ENCODE results near the gene ETFA. TPM values are rescaled to one million over a fixed set of nuclear protein-coding genes. Genes with fewer than 3 reads are reported as not detected.

The ETFA gene
- total RNA-seq, 2 donors from 2014 or later, result 37.0 to 68.2 TPM

GRCh38 chr15:76229266-76229665, 82.0 kb downstream of the ETFA start:
- no peak for ATAC-seq
- peaks cover 3% of the 10 kb centered on the region for H3K36me3 Mint-ChIP-seq (ENCODE audit: low read depth)
- H3K4me1 Mint-ChIP-seq, result no peaks in the 10 kb centered on the region
- H3K27ac Mint-ChIP-seq, result no peak overlapping the region
- no peaks in the 10 kb centered on the region for H3K9me3 ChIP-seq (ENCODE audit: control insufficient read depth, low read length, poor library complexity, severe bottlenecking)
- H3K27me3 Mint-ChIP-seq, result no peaks in the 10 kb centered on the region
- H3K4me3 Mint-ChIP-seq, result no peak overlapping the region
- DNase-seq, result no peak

DNA sequence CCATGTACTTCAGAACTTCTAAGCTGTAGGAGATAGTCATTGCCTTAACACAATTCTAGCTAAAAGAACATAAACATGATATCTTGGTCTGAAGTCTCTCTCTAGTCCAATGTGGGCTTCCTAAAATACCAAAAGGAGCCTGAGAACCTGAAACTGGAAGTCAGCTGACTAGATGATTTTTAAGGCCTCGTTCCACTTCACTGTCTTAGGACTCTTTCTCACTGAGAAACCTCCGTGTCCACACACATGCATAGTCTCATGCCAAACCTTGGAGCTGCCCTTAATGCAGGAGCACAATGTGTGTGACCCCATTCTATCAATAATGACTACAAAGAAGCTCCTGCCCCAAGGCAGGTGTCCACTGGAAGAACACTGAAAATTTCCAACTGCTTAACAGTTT, 87.7 kb downstream of the ETFA start:
- Mint-ChIP-seq H3K4me3 (no peak overlapping the region), H3K27ac (no peak overlapping the region), H3K4me1 (peaks cover 8% of the 10 kb centered on the region), H3K27me3 (no peaks in the 10 kb centered on the region), H3K36me3 (ENCODE audit: low read depth) (peaks cover 2% of the 10 kb centered on the region)
- DNase-seq, result no peak
- ATAC-seq, result no peak
- no peaks in the 10 kb centered on the region for H3K9me3 ChIP-seq (ENCODE audit: control insufficient read depth, low read length, poor library complexity, severe bottlenecking)

- no peaks in the 10 kb centered on the region for H3K9me3 ChIP-seq (ENCODE audit: control insufficient read depth, low read length, poor library complexity, severe bottlenecking)
- Mint-ChIP-seq H3K36me3 (ENCODE audit: low read depth) (peaks cover 3% of the 10 kb centered on the region), H3K27me3 (no peaks in the 10 kb centered on the region), H3K4me3 (no peak overlapping the region), H3K4me1 (peaks cover 10% of the 10 kb centered on the region), H3K27ac (no peak overlapping the region)
- DNase-seq, result no peak
- ATAC-seq, result no peak
Measured at GRCh38 chr15:76222159-76222558, 89.1 kb downstream of the ETFA start.

DNA sequence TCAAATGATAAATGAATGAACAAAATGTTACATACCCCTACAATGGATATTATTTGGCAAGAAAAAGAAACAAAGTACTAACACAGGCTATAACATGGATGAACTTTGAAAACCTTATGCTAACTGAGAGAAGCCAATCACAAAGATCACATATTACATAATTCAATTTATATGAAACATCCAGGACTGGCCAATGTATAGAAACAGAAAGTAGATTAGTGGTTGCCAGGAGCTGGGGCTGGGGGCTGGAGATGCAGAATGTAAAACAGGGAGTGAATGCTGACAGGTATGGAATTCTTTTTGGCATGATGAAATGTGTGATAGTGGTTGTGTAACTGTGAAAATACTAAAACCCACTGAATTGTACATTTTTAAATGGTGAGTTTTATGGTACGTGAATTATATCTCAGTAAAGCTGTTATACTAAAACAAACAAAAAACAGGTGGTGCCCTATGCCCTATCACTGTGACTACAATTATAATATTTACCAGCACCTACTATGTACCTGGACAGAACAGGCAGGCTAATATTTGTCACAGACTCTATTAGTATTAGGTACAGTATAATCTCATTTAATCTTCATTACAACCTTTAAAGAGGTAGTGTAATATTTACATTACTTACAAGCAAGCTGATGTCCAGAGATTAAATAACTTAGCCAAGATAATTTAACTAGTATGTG, 90.0 kb downstream of the ETFA start:
- Mint-ChIP-seq H3K27ac (no peak overlapping the region), H3K4me1 (peaks cover 12% of the 10 kb centered on the region), H3K36me3 (ENCODE audit: low read depth) (peaks cover 5% of the 10 kb centered on the region), H3K27me3 (no peaks in the 10 kb centered on the region), H3K4me3 (no peak overlapping the region)
- H3K9me3 ChIP-seq (ENCODE audit: control insufficient read depth, low read length, poor library complexity, severe bottlenecking), result no peaks in the 10 kb centered on the region
- no peak for DNase-seq
- ATAC-seq, result no peak

DNA sequence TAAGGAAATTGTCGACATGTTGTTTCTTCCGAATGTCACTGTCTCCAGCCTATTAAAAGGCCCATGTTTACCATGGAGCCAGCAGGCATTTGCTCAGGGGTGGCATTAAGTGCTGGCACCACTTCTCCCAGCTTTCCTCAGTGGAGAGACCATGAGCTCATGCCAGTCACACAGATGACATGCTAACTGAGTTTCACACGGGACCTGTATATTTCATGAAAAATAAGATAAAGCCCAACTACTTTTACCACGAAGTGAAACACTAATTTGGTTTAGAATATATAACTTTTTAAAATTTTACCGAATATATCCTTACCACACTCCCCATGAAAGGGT, 93.4 kb downstream of the ETFA start:
- DNase-seq (no peak), ATAC-seq (no peak)
- no peaks in the 10 kb centered on the region for H3K9me3 ChIP-seq (ENCODE audit: control insufficient read depth, low read length, poor library complexity, severe bottlenecking)
- no peaks in the 10 kb centered on the region for H3K27me3 Mint-ChIP-seq
- peaks cover 17% of the 10 kb centered on the region for H3K4me1 Mint-ChIP-seq
- no peak overlapping the region for H3K4me3 Mint-ChIP-seq
- H3K27ac Mint-ChIP-seq, result no peak overlapping the region
- H3K36me3 Mint-ChIP-seq (ENCODE audit: low read depth), result peaks cover 15% of the 10 kb centered on the region

GRCh38 chr15:76217029-76217881, 94.0 kb downstream of the ETFA start:
- DNase-seq, result no peak
- peaks cover 17% of the 10 kb centered on the region for H3K4me1 Mint-ChIP-seq
- no peak overlapping the region for H3K4me3 Mint-ChIP-seq
- no peak for ATAC-seq
- no peaks in the 10 kb centered on the region for H3K9me3 ChIP-seq (ENCODE audit: control insufficient read depth, low read length, poor library complexity, severe bottlenecking)
- no peaks in the 10 kb centered on the region for H3K27me3 Mint-ChIP-seq
- peaks cover 15% of the 10 kb centered on the region for H3K36me3 Mint-ChIP-seq (ENCODE audit: low read depth)
- no peak overlapping the region for H3K27ac Mint-ChIP-seq

DNA sequence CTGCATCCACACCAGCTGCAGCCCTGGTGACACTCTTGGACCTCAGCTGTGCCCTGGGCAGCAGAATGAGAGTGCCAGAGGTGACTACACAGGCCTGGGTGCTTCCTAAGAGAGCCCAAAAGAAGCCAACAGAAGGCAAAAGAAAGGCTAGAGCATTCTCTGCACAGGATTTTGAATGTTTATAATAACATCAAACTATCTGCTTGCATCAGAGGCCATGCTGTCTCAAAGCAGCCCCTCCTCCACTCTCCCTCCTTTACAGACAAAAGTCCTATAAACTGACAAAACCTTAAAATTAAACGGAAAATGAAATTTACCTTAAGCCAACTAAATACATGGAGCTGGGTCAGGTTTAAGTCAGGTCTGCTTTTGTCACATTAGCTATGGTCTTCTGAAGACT, 95.6 kb downstream of the ETFA start:
- Mint-ChIP-seq H3K36me3 (ENCODE audit: low read depth) (peaks cover 15% of the 10 kb centered on the region), H3K4me3 (no peak overlapping the region), H3K27me3 (no peaks in the 10 kb centered on the region), H3K27ac (no peak overlapping the region), H3K4me1 (peaks cover 13% of the 10 kb centered on the region)
- H3K9me3 ChIP-seq (ENCODE audit: control insufficient read depth, low read length, poor library complexity, severe bottlenecking), result no peaks in the 10 kb centered on the region
- DNase-seq (no peak), ATAC-seq (no peak)

- Mint-ChIP-seq H3K27ac (no peak overlapping the region), H3K27me3 (no peaks in the 10 kb centered on the region), H3K36me3 (ENCODE audit: low read depth) (peaks cover 5% of the 10 kb centered on the region), H3K4me3 (no peak overlapping the region), H3K4me1 (peaks cover 2% of the 10 kb centered on the region)
- ATAC-seq, result no peak
- DNase-seq, result no peak
- H3K9me3 ChIP-seq (ENCODE audit: control insufficient read depth, low read length, poor library complexity, severe bottlenecking), result no peaks in the 10 kb centered on the region
Measured at GRCh38 chr15:76209942-76210341, 101.3 kb downstream of the ETFA start.

GRCh38 chr15:76209523-76209922, 101.7 kb downstream of the ETFA start:
- Mint-ChIP-seq H3K36me3 (ENCODE audit: low read depth) (peaks cover 5% of the 10 kb centered on the region), H3K4me3 (no peak overlapping the region), H3K4me1 (peaks cover 2% of the 10 kb centered on the region), H3K27ac (no peak overlapping the region), H3K27me3 (no peaks in the 10 kb centered on the region)
- DNase-seq (no peak), ATAC-seq (no peak)
- no peaks in the 10 kb centered on the region for H3K9me3 ChIP-seq (ENCODE audit: control insufficient read depth, low read length, poor library complexity, severe bottlenecking)

GRCh38 chr15:76208786-76209424, 102.4 kb downstream of the ETFA start:
- H3K9me3 ChIP-seq (ENCODE audit: control insufficient read depth, low read length, poor library complexity, severe bottlenecking), result no peaks in the 10 kb centered on the region
- no peak for DNase-seq
- Mint-ChIP-seq H3K27me3 (no peaks in the 10 kb centered on the region), H3K27ac (no peak overlapping the region), H3K4me1 (peaks cover 2% of the 10 kb centered on the region), H3K36me3 (ENCODE audit: low read depth) (peaks cover 5% of the 10 kb centered on the region), H3K4me3 (no peak overlapping the region)
- no peak for ATAC-seq

DNA sequence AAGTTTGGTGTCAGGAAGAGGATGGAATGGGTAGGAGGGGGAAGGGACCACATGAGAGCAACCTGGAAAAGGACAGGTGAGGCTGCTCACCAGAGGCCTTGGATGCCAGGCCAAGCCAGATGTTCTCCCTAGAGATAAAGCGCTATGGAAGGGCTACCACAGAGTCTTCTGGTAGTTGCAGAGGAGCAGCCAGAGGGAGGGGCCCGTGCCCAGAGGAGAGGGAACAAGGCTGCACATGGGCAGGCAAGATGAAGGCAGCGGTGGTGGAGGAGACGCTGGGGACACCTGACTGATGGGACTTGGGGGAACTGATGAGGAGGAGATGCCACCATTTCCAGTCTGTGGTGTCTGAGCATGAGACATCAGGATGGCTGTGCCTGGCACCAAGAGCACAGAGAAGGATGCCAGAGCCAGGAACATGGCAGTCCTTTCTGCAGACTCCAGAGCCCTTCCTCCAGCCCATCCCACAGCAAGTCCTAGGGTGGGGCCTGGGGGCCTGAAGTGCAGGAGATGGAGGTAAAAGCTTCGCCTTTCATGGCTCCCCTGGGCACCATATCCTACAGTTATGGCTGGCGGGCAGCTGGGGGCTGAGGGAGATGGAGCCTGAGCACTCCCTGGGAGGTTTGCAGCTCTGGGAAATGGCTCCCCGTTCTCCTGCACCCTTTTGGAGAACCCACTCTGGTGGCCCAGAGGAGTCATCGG, 103.0 kb downstream of the ETFA start:
- Mint-ChIP-seq H3K4me1 (peaks cover 2% of the 10 kb centered on the region), H3K36me3 (ENCODE audit: low read depth) (peaks cover 2% of the 10 kb centered on the region), H3K27me3 (no peaks in the 10 kb centered on the region), H3K4me3 (no peak overlapping the region), H3K27ac (no peak overlapping the region)
- DNase-seq (no peak), ATAC-seq (no peak)
- no peaks in the 10 kb centered on the region for H3K9me3 ChIP-seq (ENCODE audit: control insufficient read depth, low read length, poor library complexity, severe bottlenecking)

- Mint-ChIP-seq H3K27me3 (no peaks in the 10 kb centered on the region), H3K36me3 (ENCODE audit: low read depth) (peaks cover 2% of the 10 kb centered on the region), H3K27ac (no peak overlapping the region), H3K4me3 (no peak overlapping the region), H3K4me1 (peaks cover 2% of the 10 kb centered on the region)
- ATAC-seq (no peak), DNase-seq (no peak)
- no peaks in the 10 kb centered on the region for H3K9me3 ChIP-seq (ENCODE audit: control insufficient read depth, low read length, poor library complexity, severe bottlenecking)
Measured at GRCh38 chr15:76206325-76206976, 104.8 kb downstream of the ETFA start.
